Measurements from ENCODE around the gene NR2C2.

NR2C2 gene

GRCh38 chr3:14946236-14946635, 1.1 kb upstream of the NR2C2 start:
- DNase-seq: no peak
- Histone ChIP-seq H3K9ac (ENCODE audit: low read length) (peak overlapping the region; percentile 99), H2BK120ac (ENCODE audit: low read depth, low read length) (no peak overlapping the region), H3K36me3 (ENCODE audit: control insufficient read depth, insufficient read depth, low read length) (peaks cover 7% of the 10 kb centered on the region), H3K56ac (ENCODE audit: low read length) (no peak overlapping the region), H3K27ac (ENCODE audit: low read depth, low read length) (no peak overlapping the region), H3K4me2 (ENCODE audit: low read length) (peak overlapping the region; percentile 10), H3K79me2 (ENCODE audit: control insufficient read depth, insufficient read depth, low read length) (peaks cover 59% of the 10 kb centered on the region), H2BK15ac (replicated peaks; ENCODE audit: low read depth) (no peak overlapping the region), H3K4ac (ENCODE audit: low read depth, low read length) (no peak overlapping the region), H3K18ac (ENCODE audit: low read length) (no peak overlapping the region), H3K23ac (ENCODE audit: low read length) (no peak overlapping the region), H2AK5ac (ENCODE audit: low read length) (no peak overlapping the region), H3K27me3 (ENCODE audit: insufficient read depth, low read length, poor library complexity) (no peaks in the 10 kb centered on the region), H3K79me1 (ENCODE audit: low read length) (peaks cover 22% of the 10 kb centered on the region), H4K5ac (ENCODE audit: low read length) (no peak overlapping the region), H2BK5ac (ENCODE audit: low read length) (no peak overlapping the region), H3K4me3 (ENCODE audit: low read length) (no peak overlapping the region), H4K8ac (ENCODE audit: low read depth, low read length) (no peak overlapping the region), H3K4me1 (ENCODE audit: control insufficient read depth, low read depth, low read length) (peaks cover 6% of the 10 kb centered on the region)
- no CpG with 5 or more reads among the region's 4 CpGs for WGBS (ENCODE audit: extremely low coverage, insufficient coverage, low lambda C conversion rate)

- H4K5ac ChIP-seq (ENCODE audit: low read length): no peak overlapping the region
- H2BK120ac ChIP-seq (ENCODE audit: low read depth, low read length): no peak overlapping the region
- H3K79me2 ChIP-seq (ENCODE audit: control insufficient read depth, insufficient read depth, low read length): peaks cover 60% of the 10 kb centered on the region
- peak overlapping the region; percentile 88 for H3K4me2 ChIP-seq (ENCODE audit: low read length)
- peak overlapping the region; percentile 93 for H3K4me3 ChIP-seq (ENCODE audit: low read length)
- no CpG with 5 or more reads among the region's 8 CpGs for WGBS (ENCODE audit: extremely low coverage, insufficient coverage, low lambda C conversion rate)
- peak overlapping the region; percentile 99 for H3K27ac ChIP-seq (ENCODE audit: low read depth, low read length)
- peak overlapping the region; percentile 99 for H3K9ac ChIP-seq (ENCODE audit: low read length)
- H2BK5ac ChIP-seq (ENCODE audit: low read length): no peak overlapping the region
- no peak overlapping the region for H2AK5ac ChIP-seq (ENCODE audit: low read length)
- H3K27me3 ChIP-seq (ENCODE audit: insufficient read depth, low read length, poor library complexity): no peaks in the 10 kb centered on the region
- peak overlapping the region; percentile 11 for H3K18ac ChIP-seq (ENCODE audit: low read length)
- H2BK15ac ChIP-seq (replicated peaks; ENCODE audit: low read depth): no peak overlapping the region
- DNase-seq: no peak
- H3K56ac ChIP-seq (ENCODE audit: low read length): peak overlapping the region; percentile 99
- peaks cover 22% of the 10 kb centered on the region for H3K79me1 ChIP-seq (ENCODE audit: low read length)
- no peak overlapping the region for H3K23ac ChIP-seq (ENCODE audit: low read length)
- peak overlapping the region; percentile 57 for H3K4ac ChIP-seq (ENCODE audit: low read depth, low read length)
- H4K8ac ChIP-seq (ENCODE audit: low read depth, low read length): no peak overlapping the region
- peaks cover 7% of the 10 kb centered on the region for H3K36me3 ChIP-seq (ENCODE audit: control insufficient read depth, insufficient read depth, low read length)
- H3K4me1 ChIP-seq (ENCODE audit: control insufficient read depth, low read depth, low read length): peaks cover 6% of the 10 kb centered on the region
Measured at GRCh38 chr3:14946739-14947099, 664 bp upstream of the NR2C2 start.

GRCh38 chr3:14947886-14948608, 664 bp downstream of the NR2C2 start:
- H3K79me2 ChIP-seq (ENCODE audit: control insufficient read depth, insufficient read depth, low read length): peaks cover 71% of the 10 kb centered on the region
- H3K27me3 ChIP-seq (ENCODE audit: insufficient read depth, low read length, poor library complexity): no peaks in the 10 kb centered on the region
- peaks cover 7% of the 10 kb centered on the region for H3K36me3 ChIP-seq (ENCODE audit: control insufficient read depth, insufficient read depth, low read length)
- WGBS (ENCODE audit: extremely low coverage, insufficient coverage, low lambda C conversion rate): no CpG with 5 or more reads among the region's 79 CpGs
- no peak overlapping the region for H2AK5ac ChIP-seq (ENCODE audit: low read length)
- peak overlapping the region; percentile 99 for H3K56ac ChIP-seq (ENCODE audit: low read length)
- H2BK120ac ChIP-seq (ENCODE audit: low read depth, low read length): peak overlapping the region; percentile 76
- peak overlapping the region; percentile 98 for H3K4ac ChIP-seq (ENCODE audit: low read depth, low read length)
- H2BK5ac ChIP-seq (ENCODE audit: low read length): peak overlapping the region; percentile 93
- no peak overlapping the region for H3K4me2 ChIP-seq (ENCODE audit: low read length)
- H3K9ac ChIP-seq (ENCODE audit: low read length): peak overlapping the region; percentile 92
- peak overlapping the region; percentile 100 for H3K18ac ChIP-seq (ENCODE audit: low read length)
- H3K79me1 ChIP-seq (ENCODE audit: low read length): peaks cover 23% of the 10 kb centered on the region
- H4K8ac ChIP-seq (ENCODE audit: low read depth, low read length): no peak overlapping the region
- peak overlapping the region; percentile 99 for H3K27ac ChIP-seq (ENCODE audit: low read depth, low read length)
- DNase-seq: peak; percentile 98
- no peak overlapping the region for H4K5ac ChIP-seq (ENCODE audit: low read length)
- H3K4me1 ChIP-seq (ENCODE audit: control insufficient read depth, low read depth, low read length): peaks cover 6% of the 10 kb centered on the region
- H3K23ac ChIP-seq (ENCODE audit: low read length): no peak overlapping the region
- H2BK15ac ChIP-seq (replicated peaks; ENCODE audit: low read depth): no peak overlapping the region
- peak overlapping the region; percentile 93 for H3K4me3 ChIP-seq (ENCODE audit: low read length)

GRCh38 chr3:14948609-14949038, 1.2 kb downstream of the NR2C2 start:
- DNase-seq: no peak

GRCh38 chr3:14949126-14949525, 1.7 kb downstream of the NR2C2 start:
- no CpG with 5 or more reads among the region's 5 CpGs for WGBS (ENCODE audit: extremely low coverage, insufficient coverage, low lambda C conversion rate)
- Histone ChIP-seq H3K79me2 (ENCODE audit: control insufficient read depth, insufficient read depth, low read length) (peaks cover 70% of the 10 kb centered on the region), H3K27me3 (ENCODE audit: insufficient read depth, low read length, poor library complexity) (no peaks in the 10 kb centered on the region), H2AK5ac (ENCODE audit: low read length) (peak overlapping the region; percentile 85), H3K27ac (ENCODE audit: low read depth, low read length) (peak overlapping the region; percentile 15), H3K79me1 (ENCODE audit: low read length) (peaks cover 20% of the 10 kb centered on the region), H3K36me3 (ENCODE audit: control insufficient read depth, insufficient read depth, low read length) (peaks cover 6% of the 10 kb centered on the region), H3K4me2 (ENCODE audit: low read length) (peak overlapping the region; percentile 93), H2BK15ac (replicated peaks; ENCODE audit: low read depth) (no peak overlapping the region), H3K18ac (ENCODE audit: low read length) (peak overlapping the region; percentile 54), H3K9ac (ENCODE audit: low read length) (peak overlapping the region; percentile 90), H3K56ac (ENCODE audit: low read length) (peak overlapping the region; percentile 92), H3K4me3 (ENCODE audit: low read length) (peak overlapping the region; percentile 72), H2BK120ac (ENCODE audit: low read depth, low read length) (no peak overlapping the region), H2BK5ac (ENCODE audit: low read length) (peak overlapping the region; percentile 40), H3K4me1 (ENCODE audit: control insufficient read depth, low read depth, low read length) (peaks cover 6% of the 10 kb centered on the region), H4K5ac (ENCODE audit: low read length) (no peak overlapping the region), H3K23ac (ENCODE audit: low read length) (no peak overlapping the region), H3K4ac (ENCODE audit: low read depth, low read length) (no peak overlapping the region), H4K8ac (ENCODE audit: low read depth, low read length) (no peak overlapping the region)
- peak; percentile 52 for DNase-seq

More at GRCh38 chr3:14948609-14949038, 1.2 kb downstream of the NR2C2 start:
- Histone ChIP-seq H3K27ac (ENCODE audit: low read depth, low read length) (peak overlapping the region; percentile 77), H3K56ac (ENCODE audit: low read length) (peak overlapping the region; percentile 92), H2BK15ac (replicated peaks; ENCODE audit: low read depth) (no peak overlapping the region), H3K23ac (ENCODE audit: low read length) (peak overlapping the region; percentile 66), H3K79me1 (ENCODE audit: low read length) (peaks cover 21% of the 10 kb centered on the region), H3K4ac (ENCODE audit: low read depth, low read length) (no peak overlapping the region), H3K27me3 (ENCODE audit: insufficient read depth, low read length, poor library complexity) (no peaks in the 10 kb centered on the region), H4K8ac (ENCODE audit: low read depth, low read length) (no peak overlapping the region), H2BK5ac (ENCODE audit: low read length) (peak overlapping the region; percentile 40), H3K4me2 (ENCODE audit: low read length) (peak overlapping the region; percentile 93), H3K18ac (ENCODE audit: low read length) (peak overlapping the region; percentile 54), H2AK5ac (ENCODE audit: low read length) (peak overlapping the region; percentile 85), H3K79me2 (ENCODE audit: control insufficient read depth, insufficient read depth, low read length) (peaks cover 70% of the 10 kb centered on the region), H3K36me3 (ENCODE audit: control insufficient read depth, insufficient read depth, low read length) (peaks cover 7% of the 10 kb centered on the region), H3K4me3 (ENCODE audit: low read length) (peak overlapping the region; percentile 72), H3K4me1 (ENCODE audit: control insufficient read depth, low read depth, low read length) (peaks cover 6% of the 10 kb centered on the region), H4K5ac (ENCODE audit: low read length) (no peak overlapping the region), H2BK120ac (ENCODE audit: low read depth, low read length) (no peak overlapping the region), H3K9ac (ENCODE audit: low read length) (peak overlapping the region; percentile 90)
- no CpG with 5 or more reads among the region's 26 CpGs for WGBS (ENCODE audit: extremely low coverage, insufficient coverage, low lambda C conversion rate)

All from mesendoderm (in vitro differentiated cells).